Femur (tissue), 1 donor: ENCODE results near the gene FEZ2.

Experiments used
- DNase-seq: peaks from one replicate; pipeline ENCODE4 v3.0.0-alpha.2; 2017

Gene FEZ2

GRCh38 chr2:36586672-36587071, 11.3 kb downstream of the FEZ2 start:
- DNase-seq: no peak

- DNase-seq: no peak
Measured at GRCh38 chr2:36584148-36584794, 13.7 kb downstream of the FEZ2 start.

GRCh38 chr2:36582951-36583350, 15.0 kb downstream of the FEZ2 start:
- DNase-seq: no peak

GRCh38 chr2:36582538-36582937, 15.4 kb downstream of the FEZ2 start:
- DNase-seq: no peak

GRCh38 chr2:36579297-36579664, 18.7 kb downstream of the FEZ2 start:
- no peak for DNase-seq

GRCh38 chr2:36578343-36579296, 19.3 kb downstream of the FEZ2 start:
- no peak for DNase-seq

- no peak for DNase-seq
Measured at GRCh38 chr2:36577884-36578283, 20.1 kb downstream of the FEZ2 start.

GRCh38 chr2:36574560-36574959, 23.4 kb downstream of the FEZ2 start:
- DNase-seq: no peak

GRCh38 chr2:36573165-36573564, 24.8 kb downstream of the FEZ2 start:
- no peak for DNase-seq

GRCh38 chr2:36572719-36573059, 25.3 kb downstream of the FEZ2 start:
- DNase-seq: no peak

GRCh38 chr2:36572054-36572718, 25.8 kb downstream of the FEZ2 start:
- no peak for DNase-seq

- no peak for DNase-seq
Measured at GRCh38 chr2:36570416-36570815, 27.6 kb downstream of the FEZ2 start.

GRCh38 chr2:36569267-36569856, 28.6 kb downstream of the FEZ2 start:
- no peak for DNase-seq

GRCh38 chr2:36568516-36569246, 29.3 kb downstream of the FEZ2 start:
- DNase-seq: no peak

GRCh38 chr2:36567711-36568408, 30.1 kb downstream of the FEZ2 start:
- no peak for DNase-seq

- no peak for DNase-seq
Measured at GRCh38 chr2:36566887-36567286, 31.1 kb downstream of the FEZ2 start.

- no peak for DNase-seq
Measured at GRCh38 chr2:36565712-36566111, 32.3 kb downstream of the FEZ2 start.

- DNase-seq: no peak
Measured at GRCh38 chr2:36564377-36564930, 33.5 kb downstream of the FEZ2 start.

- no peak for DNase-seq
Measured at GRCh38 chr2:36562973-36563532, 34.9 kb downstream of the FEZ2 start.

- DNase-seq: no peak
Measured at GRCh38 chr2:36562240-36562639, 35.7 kb downstream of the FEZ2 start.

- DNase-seq: no peak
Measured at GRCh38 chr2:36561237-36561944, 36.6 kb downstream of the FEZ2 start.
